KMS-11 (cell line): ENCODE data around the gene CC2D2A.

Experiments used
- H2AFZ ChIP-seq: fragments of 200-600 bp; sonication (generic); 2 replicates; pipeline ENCODE4 v1.6.1; 2016; ENCODE audit warnings: antibody characterized with exemption, mixed run types, low read depth
- H3K27ac ChIP-seq: fragments of 200-600 bp; sonication (generic); 2 replicates; pipeline ENCODE4 v1.6.1; 2016; ENCODE audit warnings: mild to moderate bottlenecking, mixed run types
- H3K27me3 ChIP-seq: fragments of 200-600 bp; sonication (generic); 2 replicates; pipeline ENCODE4 v1.6.1; 2017; ENCODE audit warnings: mild to moderate bottlenecking, low read depth, mixed run types, moderate library complexity; ENCODE audit not compliant: insufficient read depth
- H3K36me3 ChIP-seq: fragments of 200-600 bp; sonication (generic); 2 replicates; pipeline ENCODE4 v1.6.1; 2017; ENCODE audit warnings: mild to moderate bottlenecking, mixed run types; ENCODE audit not compliant: insufficient read depth
- H3K4me1 ChIP-seq: fragments of 200-600 bp; sonication (generic); 2 replicates; pipeline ENCODE4 v1.6.1; 2016; ENCODE audit warnings: mild to moderate bottlenecking, low read depth, mixed run types; ENCODE audit not compliant: poor library complexity, severe bottlenecking
- H3K4me2 ChIP-seq: fragments of 200-600 bp; sonication (generic); 2 replicates; pipeline ENCODE4 v1.7.0; 2016; ENCODE audit warnings: mild to moderate bottlenecking, mixed run types
- H3K4me3 ChIP-seq: fragments of 200-600 bp; sonication (generic); IDR thresholded peaks from 2 replicates; pipeline ENCODE4 v1.6.1; 2017; ENCODE audit warnings: low read depth, low read length, mixed read lengths; ENCODE audit not compliant: insufficient read depth
- H3K79me2 ChIP-seq: fragments of 200-600 bp; sonication (generic); 2 replicates; pipeline ENCODE4 v1.6.1; 2016; ENCODE audit warnings: low read depth, mixed run types; ENCODE audit not compliant: insufficient read depth
- H3K9ac ChIP-seq: fragments of 200-600 bp; sonication (generic); 2 replicates; pipeline ENCODE4 v1.6.1; 2016; ENCODE audit warnings: mild to moderate bottlenecking, mixed run types
- H4K20me1 ChIP-seq: fragments of 200-600 bp; sonication (generic); 2 replicates; pipeline ENCODE4 v1.6.1; 2016; ENCODE audit warnings: mild to moderate bottlenecking, mixed run types; ENCODE audit not compliant: insufficient read depth
- TF ChIP-seq, protein P1 (sequence below): fragments of 200-600 bp; sonication (generic); conservative IDR thresholded peaks from 2 replicates; pipeline ENCODE4 v1.6.1; 2017; ENCODE audit warnings: low read depth, mild to moderate bottlenecking, antibody characterized with exemption, low read length, moderate library complexity, mixed read lengths

The CC2D2A gene

DNA sequence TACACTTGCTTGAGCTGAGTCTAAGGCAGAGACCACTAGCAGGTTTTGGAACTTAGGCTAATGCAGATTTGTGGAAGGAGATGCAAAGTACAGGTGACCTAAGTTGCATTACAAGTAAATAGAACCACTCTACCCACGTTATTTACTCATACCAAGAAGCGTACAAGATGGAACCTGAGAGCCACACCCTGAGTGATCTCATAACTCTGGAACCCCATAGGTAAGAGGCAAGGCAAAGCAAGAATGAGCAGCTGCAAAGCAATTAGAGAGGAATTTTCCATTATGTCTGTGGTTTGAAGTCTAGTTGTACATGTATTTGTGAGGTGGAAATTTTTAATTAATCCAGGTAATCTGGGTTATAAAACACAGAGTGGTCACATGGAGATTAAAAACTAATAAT is 55.4 kb downstream of the CC2D2A start:
- no peaks in the 10 kb centered on the region for H4K20me1 ChIP-seq
- no peak overlapping the region for H2AFZ ChIP-seq

DNA sequence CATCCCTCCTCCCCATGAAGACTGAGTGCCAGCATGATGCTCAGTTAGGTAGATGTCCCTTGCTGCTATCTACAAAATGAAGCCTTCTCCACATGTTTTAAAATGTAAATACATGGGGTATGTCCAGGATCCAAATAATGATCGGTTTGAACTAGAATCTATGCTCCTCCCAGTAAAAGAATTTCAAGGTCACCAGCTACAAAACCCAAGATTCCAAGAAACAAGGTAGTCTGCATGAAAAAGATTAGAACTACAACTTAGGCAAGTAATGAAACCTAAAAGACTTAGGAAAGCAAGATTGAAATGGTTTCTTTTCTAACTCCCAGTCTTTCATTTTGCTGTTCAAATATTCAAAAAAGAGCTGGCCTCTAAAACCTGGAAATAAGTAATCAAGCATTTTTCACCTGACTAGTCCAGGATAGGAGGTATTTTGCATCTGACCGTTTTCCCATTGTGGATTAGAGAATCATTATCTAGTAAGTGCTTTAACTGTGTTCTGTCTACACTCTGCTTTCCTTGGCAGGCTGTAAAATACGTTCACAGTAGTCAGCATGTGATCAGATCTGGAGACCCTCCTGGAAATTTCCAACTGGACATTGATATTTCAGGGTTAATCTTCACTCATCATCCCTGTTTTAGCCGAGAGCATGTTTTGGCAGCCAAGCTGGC is 57.4 kb downstream of the CC2D2A start:
- Histone ChIP-seq H3K36me3 (no peaks in the 10 kb centered on the region), H3K79me2 (no peaks in the 10 kb centered on the region), H3K4me3 (no peak overlapping the region), H3K9ac (no peak overlapping the region), H3K27ac (no peak overlapping the region), H3K4me1 (no peaks in the 10 kb centered on the region), H3K4me2 (no peak overlapping the region), H4K20me1 (no peaks in the 10 kb centered on the region), H3K27me3 (no peaks in the 10 kb centered on the region), H2AFZ (no peak overlapping the region)
- TF ChIP-seq, protein P1, sequence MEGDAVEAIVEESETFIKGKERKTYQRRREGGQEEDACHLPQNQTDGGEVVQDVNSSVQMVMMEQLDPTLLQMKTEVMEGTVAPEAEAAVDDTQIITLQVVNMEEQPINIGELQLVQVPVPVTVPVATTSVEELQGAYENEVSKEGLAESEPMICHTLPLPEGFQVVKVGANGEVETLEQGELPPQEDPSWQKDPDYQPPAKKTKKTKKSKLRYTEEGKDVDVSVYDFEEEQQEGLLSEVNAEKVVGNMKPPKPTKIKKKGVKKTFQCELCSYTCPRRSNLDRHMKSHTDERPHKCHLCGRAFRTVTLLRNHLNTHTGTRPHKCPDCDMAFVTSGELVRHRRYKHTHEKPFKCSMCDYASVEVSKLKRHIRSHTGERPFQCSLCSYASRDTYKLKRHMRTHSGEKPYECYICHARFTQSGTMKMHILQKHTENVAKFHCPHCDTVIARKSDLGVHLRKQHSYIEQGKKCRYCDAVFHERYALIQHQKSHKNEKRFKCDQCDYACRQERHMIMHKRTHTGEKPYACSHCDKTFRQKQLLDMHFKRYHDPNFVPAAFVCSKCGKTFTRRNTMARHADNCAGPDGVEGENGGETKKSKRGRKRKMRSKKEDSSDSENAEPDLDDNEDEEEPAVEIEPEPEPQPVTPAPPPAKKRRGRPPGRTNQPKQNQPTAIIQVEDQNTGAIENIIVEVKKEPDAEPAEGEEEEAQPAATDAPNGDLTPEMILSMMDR = no peak

More for the DNA sequence above, 55.4 kb downstream of the CC2D2A start:
- Histone ChIP-seq H3K27ac (no peak overlapping the region), H3K4me1 (no peaks in the 10 kb centered on the region), H3K27me3 (no peaks in the 10 kb centered on the region), H3K4me3 (no peak overlapping the region), H3K9ac (no peak overlapping the region), H3K36me3 (no peaks in the 10 kb centered on the region), H3K4me2 (no peak overlapping the region), H3K79me2 (no peaks in the 10 kb centered on the region)
- TF ChIP-seq, protein P1 = no peak

- Histone ChIP-seq H3K9ac (no peak overlapping the region), H2AFZ (no peak overlapping the region), H4K20me1 (no peaks in the 10 kb centered on the region), H3K36me3 (no peaks in the 10 kb centered on the region), H3K4me2 (no peak overlapping the region), H3K27ac (no peak overlapping the region), H3K4me1 (no peaks in the 10 kb centered on the region), H3K79me2 (no peaks in the 10 kb centered on the region), H3K4me3 (no peak overlapping the region), H3K27me3 (no peaks in the 10 kb centered on the region)
- TF ChIP-seq, protein P1 = no peak
These were observed 62.1 kb downstream of the CC2D2A start for GRCh38 chr4:15531792-15532191.

- Histone ChIP-seq H4K20me1 (no peaks in the 10 kb centered on the region), H2AFZ (no peak overlapping the region), H3K79me2 (no peaks in the 10 kb centered on the region), H3K9ac (no peak overlapping the region), H3K4me2 (no peak overlapping the region), H3K4me1 (no peaks in the 10 kb centered on the region), H3K27me3 (no peaks in the 10 kb centered on the region), H3K4me3 (no peak overlapping the region), H3K36me3 (no peaks in the 10 kb centered on the region), H3K27ac (no peak overlapping the region)
- TF ChIP-seq, protein P1 = no peak
These were observed 64.1 kb downstream of the CC2D2A start for GRCh38 chr4:15533817-15534216.
